ENCODE measurements around the gene GRM1. TPM values are rescaled to one million over a fixed set of nuclear protein-coding genes. Genes with fewer than 3 reads are reported as not detected.

The GRM1 gene
- total RNA-seq, 2 experiments from 2014 or later = not detected

GRCh38 chr6:146295695-146296094, 266.8 kb downstream of the GRM1 start:
- Histone ChIP-seq H3K36me3 (ENCODE audit: insufficient read depth, low read length) (no peaks in the 10 kb centered on the region), H3K27me3 (ENCODE audit: control insufficient read depth in 1 of 2, insufficient read depth in 2 of 2, low read length in 2 of 2) (no peaks in the 10 kb centered on the region), H3K4me1 (ENCODE audit: insufficient read depth, low read length) (no peaks in the 10 kb centered on the region), H3K4me3 (ENCODE audit: low read length) (no peak overlapping the region), H3K9me3 (ENCODE audit: control insufficient read depth in 1 of 2, insufficient read depth in 1 of 2, low read length in 2 of 2) (no peaks in the 10 kb centered on the region), H3K27ac (ENCODE audit: low read depth in 1 of 2, low read length in 2 of 2) (no peak overlapping the region)
- Mint-ChIP-seq H3K27ac (no peak overlapping the region), H3K36me3 (ENCODE audit: low read depth) (no peaks in the 10 kb centered on the region), H3K4me3 (no peak overlapping the region), H3K9me3 (no peaks in the 10 kb centered on the region), H3K27me3 (no peaks in the 10 kb centered on the region), H3K4me1 (ENCODE audit: low read depth) (no peaks in the 10 kb centered on the region)
- no peak for DNase-seq
- intact Hi-C loops (cut with DNase I, micrococcal nuclease) = no loop called here
- CTCF ChIA-PET = no interaction called here
- ATAC-seq (ENCODE audit: poor library complexity) = no peak
- TF ChIP-seq, protein P1, sequence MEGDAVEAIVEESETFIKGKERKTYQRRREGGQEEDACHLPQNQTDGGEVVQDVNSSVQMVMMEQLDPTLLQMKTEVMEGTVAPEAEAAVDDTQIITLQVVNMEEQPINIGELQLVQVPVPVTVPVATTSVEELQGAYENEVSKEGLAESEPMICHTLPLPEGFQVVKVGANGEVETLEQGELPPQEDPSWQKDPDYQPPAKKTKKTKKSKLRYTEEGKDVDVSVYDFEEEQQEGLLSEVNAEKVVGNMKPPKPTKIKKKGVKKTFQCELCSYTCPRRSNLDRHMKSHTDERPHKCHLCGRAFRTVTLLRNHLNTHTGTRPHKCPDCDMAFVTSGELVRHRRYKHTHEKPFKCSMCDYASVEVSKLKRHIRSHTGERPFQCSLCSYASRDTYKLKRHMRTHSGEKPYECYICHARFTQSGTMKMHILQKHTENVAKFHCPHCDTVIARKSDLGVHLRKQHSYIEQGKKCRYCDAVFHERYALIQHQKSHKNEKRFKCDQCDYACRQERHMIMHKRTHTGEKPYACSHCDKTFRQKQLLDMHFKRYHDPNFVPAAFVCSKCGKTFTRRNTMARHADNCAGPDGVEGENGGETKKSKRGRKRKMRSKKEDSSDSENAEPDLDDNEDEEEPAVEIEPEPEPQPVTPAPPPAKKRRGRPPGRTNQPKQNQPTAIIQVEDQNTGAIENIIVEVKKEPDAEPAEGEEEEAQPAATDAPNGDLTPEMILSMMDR (IDR thresholded peaks at IDR 0.05) = no peak
- POLR2A ChIA-PET = no interaction called here

- H3K27me3 Mint-ChIP-seq = no peaks in the 10 kb centered on the region
- Histone ChIP-seq H3K27me3 (ENCODE audit: control insufficient read depth in 1 of 2, insufficient read depth in 2 of 2, low read length in 2 of 2) (no peaks in the 10 kb centered on the region), H3K9me3 (ENCODE audit: control insufficient read depth in 1 of 2, insufficient read depth in 1 of 2, low read length in 2 of 2) (no peaks in the 10 kb centered on the region), H3K4me3 (ENCODE audit: low read length) (no peak overlapping the region), H3K27ac (ENCODE audit: low read depth in 1 of 2, low read length in 2 of 2) (no peak overlapping the region), H3K4me1 (ENCODE audit: insufficient read depth, low read length) (no peaks in the 10 kb centered on the region), H3K36me3 (ENCODE audit: insufficient read depth, low read length) (no peaks in the 10 kb centered on the region)
- ChIA-PET CTCF (no interaction called here), POLR2A (no interaction called here)
- H3K4me3 Mint-ChIP-seq = no peak overlapping the region
- intact Hi-C loops (cut with DNase I, micrococcal nuclease) = no loop called here
- H3K4me1 Mint-ChIP-seq (ENCODE audit: low read depth) = no peaks in the 10 kb centered on the region
- TF ChIP-seq, protein P1 (IDR thresholded peaks at IDR 0.05) = no peak
- no peaks in the 10 kb centered on the region for H3K9me3 Mint-ChIP-seq
- DNase-seq (no peak), ATAC-seq (ENCODE audit: poor library complexity) (no peak)
- H3K27ac Mint-ChIP-seq = no peak overlapping the region
- H3K36me3 Mint-ChIP-seq (ENCODE audit: low read depth) = no peaks in the 10 kb centered on the region
Observed at GRCh38 chr6:146297815-146298214, 269.0 kb downstream of the GRM1 start.

- H3K27ac Mint-ChIP-seq = no peak overlapping the region
- no peaks in the 10 kb centered on the region for H3K27me3 Mint-ChIP-seq
- H3K9me3 Mint-ChIP-seq = no peaks in the 10 kb centered on the region
- H3K4me3 Mint-ChIP-seq = no peak overlapping the region
- intact Hi-C loops (cut with DNase I, micrococcal nuclease) = no loop called here
- CTCF ChIA-PET = no interaction called here
- ATAC-seq (ENCODE audit: poor library complexity) (no peak), DNase-seq (no peak)
- H3K36me3 Mint-ChIP-seq (ENCODE audit: low read depth) = no peaks in the 10 kb centered on the region
- TF ChIP-seq, protein P1 (IDR thresholded peaks at IDR 0.05) = no peak
- Histone ChIP-seq H3K9me3 (ENCODE audit: control insufficient read depth in 1 of 2, insufficient read depth in 1 of 2, low read length in 2 of 2) (no peaks in the 10 kb centered on the region), H3K4me3 (ENCODE audit: low read length) (no peak overlapping the region), H3K36me3 (ENCODE audit: insufficient read depth, low read length) (no peaks in the 10 kb centered on the region), H3K27ac (ENCODE audit: low read depth in 1 of 2, low read length in 2 of 2) (no peak overlapping the region), H3K27me3 (ENCODE audit: control insufficient read depth in 1 of 2, insufficient read depth in 2 of 2, low read length in 2 of 2) (no peaks in the 10 kb centered on the region), H3K4me1 (ENCODE audit: insufficient read depth, low read length) (no peaks in the 10 kb centered on the region)
- no peaks in the 10 kb centered on the region for H3K4me1 Mint-ChIP-seq (ENCODE audit: low read depth)
- POLR2A ChIA-PET = no interaction called here
Observed at GRCh38 chr6:146300521-146300920, 271.7 kb downstream of the GRM1 start.

Measured in CD4-positive, alpha-beta T cell (primary cell).